Astrocyte of the spinal cord (primary cell): ENCODE measurements around the gene ERC1.

Experiments
- DNase-seq: peaks from one replicate; pipeline ENCODE4 v3.0.0; 2011; ENCODE audit warnings: low read depth, low spot score
- H3K4me3 ChIP-seq: 2 replicates; pipeline ENCODE4 v1.5.1; 2011; ENCODE audit warnings: low read depth, mild to moderate bottlenecking, low read length, moderate library complexity
- in situ Hi-C: cut with HindIII; loops from 2 replicates; pipeline ENCODE4 v1.10.0; 2017; ENCODE audit warnings: low sequenced_read_pairs
- TF ChIP-seq, protein P1 (sequence below): IDR thresholded peaks from 2 replicates; pipeline ENCODE4 v1.5.1; 2012; ENCODE audit warnings: low read depth, mild to moderate bottlenecking, low read length, inconsistent platforms

The ERC1 gene

DNA sequence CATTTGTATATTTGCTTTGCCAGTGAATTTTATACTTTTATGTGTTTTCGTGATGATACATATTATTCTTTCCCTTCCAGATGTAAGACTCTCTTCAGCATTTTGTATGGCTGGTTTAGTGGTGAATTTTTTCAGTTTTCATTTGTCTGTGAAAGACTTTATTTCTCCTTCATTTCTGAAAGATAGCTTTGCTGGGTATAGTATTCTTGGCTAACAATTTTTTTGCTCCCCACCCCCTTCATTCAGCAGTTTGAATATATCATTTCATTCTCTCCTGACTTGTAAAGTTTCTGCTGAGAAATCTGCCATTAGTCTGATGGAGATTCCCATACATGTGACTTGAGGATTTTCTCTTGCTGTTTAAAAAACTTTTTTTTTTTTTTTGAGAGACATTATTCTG, 72.8 kb downstream of the ERC1 start:
- TF ChIP-seq, protein P1, sequence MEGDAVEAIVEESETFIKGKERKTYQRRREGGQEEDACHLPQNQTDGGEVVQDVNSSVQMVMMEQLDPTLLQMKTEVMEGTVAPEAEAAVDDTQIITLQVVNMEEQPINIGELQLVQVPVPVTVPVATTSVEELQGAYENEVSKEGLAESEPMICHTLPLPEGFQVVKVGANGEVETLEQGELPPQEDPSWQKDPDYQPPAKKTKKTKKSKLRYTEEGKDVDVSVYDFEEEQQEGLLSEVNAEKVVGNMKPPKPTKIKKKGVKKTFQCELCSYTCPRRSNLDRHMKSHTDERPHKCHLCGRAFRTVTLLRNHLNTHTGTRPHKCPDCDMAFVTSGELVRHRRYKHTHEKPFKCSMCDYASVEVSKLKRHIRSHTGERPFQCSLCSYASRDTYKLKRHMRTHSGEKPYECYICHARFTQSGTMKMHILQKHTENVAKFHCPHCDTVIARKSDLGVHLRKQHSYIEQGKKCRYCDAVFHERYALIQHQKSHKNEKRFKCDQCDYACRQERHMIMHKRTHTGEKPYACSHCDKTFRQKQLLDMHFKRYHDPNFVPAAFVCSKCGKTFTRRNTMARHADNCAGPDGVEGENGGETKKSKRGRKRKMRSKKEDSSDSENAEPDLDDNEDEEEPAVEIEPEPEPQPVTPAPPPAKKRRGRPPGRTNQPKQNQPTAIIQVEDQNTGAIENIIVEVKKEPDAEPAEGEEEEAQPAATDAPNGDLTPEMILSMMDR: no peak
- DNase-seq: no peak
- no peak overlapping the region for H3K4me3 ChIP-seq
- in situ Hi-C loops: no loop called here

DNA sequence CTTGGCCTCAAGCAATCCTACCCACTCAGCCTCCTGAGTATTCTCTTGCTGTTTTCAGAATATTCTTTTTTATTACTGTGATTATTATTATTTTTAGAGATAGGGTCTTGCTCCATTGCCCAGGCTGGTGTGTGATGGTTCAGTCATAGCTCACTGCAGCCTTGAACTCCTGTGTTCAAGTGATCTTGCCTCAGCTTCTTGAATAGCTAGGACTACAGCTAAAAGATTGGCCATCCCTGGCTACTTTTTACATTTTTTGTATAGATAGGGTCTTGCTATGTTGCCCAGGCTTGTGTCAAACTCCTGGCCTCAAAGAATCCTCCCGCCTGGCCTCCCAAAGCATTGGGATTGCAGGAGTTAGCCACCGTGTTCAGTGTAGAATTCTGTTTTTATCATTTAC, 73.3 kb downstream of the ERC1 start:
- DNase-seq: no peak
- TF ChIP-seq, protein P1: no peak
- H3K4me3 ChIP-seq: no peak overlapping the region
- in situ Hi-C loops: no loop called here

DNA sequence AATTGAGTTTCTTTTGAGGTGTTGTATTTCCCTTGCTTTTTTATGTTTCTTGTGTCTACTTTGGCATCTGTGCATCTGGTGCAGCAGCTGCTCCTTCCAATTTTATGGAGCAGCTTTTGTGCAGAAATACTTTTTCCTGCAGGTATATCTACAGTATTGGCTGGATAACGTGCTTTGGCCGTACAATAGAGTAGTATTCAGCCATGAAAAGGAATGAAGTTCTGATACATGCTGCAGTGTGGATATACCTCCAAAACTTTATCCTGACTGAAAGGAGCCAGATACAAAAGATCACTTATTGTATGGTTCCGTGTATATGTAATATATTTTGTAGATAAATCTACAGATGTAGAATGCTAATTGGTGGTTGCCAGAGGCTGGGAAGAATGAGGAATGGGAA, 74.6 kb downstream of the ERC1 start:
- no peak overlapping the region for H3K4me3 ChIP-seq
- DNase-seq: no peak
- in situ Hi-C loops: no loop called here
- TF ChIP-seq, protein P1: no peak

DNA sequence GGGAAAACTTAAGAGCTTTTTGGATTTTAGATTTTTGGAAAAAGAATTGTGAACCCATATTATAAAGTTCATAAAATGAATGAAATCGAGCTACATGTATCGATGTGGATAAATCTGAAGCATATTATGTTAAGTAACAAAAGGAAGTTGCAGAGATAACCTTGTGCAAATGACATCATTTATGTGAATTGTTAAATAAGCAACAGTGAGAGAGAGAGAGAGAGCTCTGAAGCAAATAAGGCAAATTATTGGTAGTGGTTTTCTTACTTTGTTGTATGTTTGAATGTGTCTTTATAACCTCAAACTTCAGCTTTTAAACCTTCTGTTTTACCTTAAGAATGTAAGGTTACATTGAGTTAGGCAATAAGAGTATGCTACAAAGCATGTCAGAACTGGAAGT, 78.8 kb downstream of the ERC1 start:
- in situ Hi-C loops: no loop called here
- TF ChIP-seq, protein P1: no peak
- no peak for DNase-seq
- H3K4me3 ChIP-seq: no peak overlapping the region

DNA sequence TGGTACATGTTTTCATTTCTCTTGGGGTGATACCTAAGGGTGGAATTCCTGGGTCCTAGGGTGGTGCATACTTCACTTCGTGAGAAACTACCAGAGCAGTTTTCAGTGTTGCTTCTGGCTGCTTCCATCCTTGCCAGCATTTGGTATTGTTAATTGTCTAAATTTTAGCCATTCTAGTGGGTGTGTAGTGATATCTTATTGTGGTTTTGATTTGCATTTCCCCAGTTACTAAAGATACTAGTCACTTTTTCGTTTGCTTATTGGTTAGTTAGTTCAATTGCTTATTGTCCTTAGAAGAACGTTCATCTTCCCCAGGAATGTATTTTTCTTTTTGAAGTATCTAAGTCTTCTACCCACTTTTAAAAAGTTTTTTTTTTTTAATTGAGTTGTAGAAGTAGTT, 80.2 kb downstream of the ERC1 start:
- H3K4me3 ChIP-seq: no peak overlapping the region
- in situ Hi-C loops: no loop called here
- TF ChIP-seq, protein P1: no peak
- no peak for DNase-seq

DNA sequence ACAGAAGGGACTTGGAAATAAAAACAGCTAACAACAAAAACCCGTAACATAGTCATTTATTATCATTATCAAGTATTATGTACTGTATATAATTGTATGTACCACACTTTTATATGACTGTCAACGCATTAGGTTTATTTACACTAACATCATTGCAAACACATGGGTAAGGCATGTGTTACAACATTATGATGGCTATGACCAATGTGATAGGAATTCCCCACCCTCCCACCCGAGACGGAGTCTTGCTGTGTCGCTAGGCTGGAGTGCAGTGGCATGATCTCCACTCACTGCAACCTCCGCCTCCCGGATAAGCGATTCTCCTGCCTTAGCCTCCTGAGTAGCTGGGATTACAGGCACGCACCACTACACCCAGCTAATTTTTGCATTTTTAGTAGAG, 82.6 kb downstream of the ERC1 start:
- in situ Hi-C loops: no loop called here
- TF ChIP-seq, protein P1: no peak
- H3K4me3 ChIP-seq: no peak overlapping the region
- DNase-seq: no peak

DNA sequence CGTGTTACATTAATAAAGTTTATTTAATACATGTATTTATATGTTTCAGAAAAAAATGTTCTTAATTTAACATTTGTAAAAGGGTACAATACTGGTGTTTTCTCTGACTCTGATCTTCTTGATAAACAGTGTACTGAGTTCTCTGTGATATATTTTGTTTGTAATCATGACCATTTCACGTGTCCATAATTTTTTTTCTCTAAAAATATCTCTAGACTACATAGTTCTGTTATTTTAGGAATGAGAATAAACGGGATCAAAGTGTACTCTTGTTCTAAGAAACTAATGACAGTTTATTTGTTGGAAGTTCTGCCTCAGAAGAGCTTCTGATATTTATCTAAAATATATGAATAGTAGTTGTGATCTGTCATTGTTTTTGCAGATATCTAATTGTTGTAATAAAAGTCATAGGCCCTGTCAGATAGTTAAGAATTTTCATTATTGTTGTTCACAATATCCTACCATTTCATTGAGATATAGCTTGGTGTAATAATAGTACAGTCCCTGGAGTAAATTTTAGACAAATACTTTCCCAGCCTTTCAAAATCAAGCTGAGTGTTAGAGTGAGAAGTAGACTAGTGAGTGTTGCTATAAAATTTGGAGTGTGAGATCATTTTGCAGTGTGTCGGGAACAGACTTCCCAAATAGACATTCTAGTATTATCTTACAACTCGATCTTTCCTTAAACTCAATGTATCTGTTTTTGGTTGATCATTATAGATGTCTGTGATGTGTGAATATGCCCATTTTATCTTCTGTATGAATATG, 86.2 kb downstream of the ERC1 start:
- DNase-seq: no peak

More for the DNA sequence above, 86.2 kb downstream of the ERC1 start:
- TF ChIP-seq, protein P1: no peak
- no peak overlapping the region for H3K4me3 ChIP-seq
- in situ Hi-C loops: no loop called here
